ENCODE data around the gene TNFRSF19. TPM values are rescaled to one million over a fixed set of nuclear protein-coding genes. Genes with fewer than 3 reads are reported as not detected.
A peak's percentile ranks its signal among the peaks of the same experiment; 100 is the strongest.

Gene TNFRSF19
- total and polyA plus RNA-seq, 2 of the 4 experiments (the other 2 are of a cell fraction) = 18.6 to 26.3 TPM

GRCh38 chr13:23574421-23575145 is 4.4 kb downstream of the TNFRSF19 start:
- no TSS peak for BruUV-seq (replicated peaks)
- peaks cover 4% of the 10 kb centered on the region; the same call in 1 of the 2 replicates for H3K9me1 ChIP-seq (ENCODE audit: insufficient read depth, low read length)
- no peak overlapping the region for H3K14ac ChIP-seq (replicated peaks; ENCODE audit: low read depth, low read length)
- H3K27ac ChIP-seq (ENCODE audit: insufficient read depth, low read length) = no peak overlapping the region
- H3K56ac ChIP-seq (ENCODE audit: extremely low read depth, insufficient read depth, low read length) = no peak overlapping the region
- H3K36me3 ChIP-seq (ENCODE audit: control insufficient read depth, insufficient read depth, low read length) = peaks cover 9% of the 10 kb centered on the region
- no peak overlapping the region for H3K4ac ChIP-seq (ENCODE audit: low read depth, low read length)
- H4K5ac ChIP-seq (ENCODE audit: low read depth, low read length) = no peak overlapping the region; the same call in 1 of the 2 replicates
- no peaks in the 10 kb centered on the region for H3K27me3 ChIP-seq (ENCODE audit: control insufficient read depth, insufficient read depth, low read length)
- H4K8ac ChIP-seq (ENCODE audit: low read depth in 2 of 2, low read length in 2 of 2) = no peak overlapping the region
- peak overlapping the region; percentile 45; the same call in 1 of the 2 replicates for H2AK5ac ChIP-seq (ENCODE audit: low read depth, low read length)
- H2AFZ ChIP-seq (replicated peaks; ENCODE audit: low read length, poor library complexity) = no peak overlapping the region
- H4K20me1 ChIP-seq (ENCODE audit: insufficient read depth, low read length) = no peaks in the 10 kb centered on the region
- no peak overlapping the region for H3K23ac ChIP-seq (ENCODE audit: low read depth, low read length)
- no peak for ATAC-seq (ENCODE audit: low read depth)
- no peak overlapping the region for H2AK9ac ChIP-seq (replicated peaks; ENCODE audit: low read depth, low read length, poor library complexity)
- in situ Hi-C loops (cut with MboI; ENCODE audit: low sequenced_read_pairs) (loop anchor here (5.0 kb wide), 1 partner anchor 107 kb away; no protein-coding TSS in a partner anchor), dilution Hi-C loops (cut with HindIII; ENCODE audit: low sequenced_read_pairs, unreplicated experiment) (no loop called here), intact Hi-C loops (cut with micrococcal nuclease) (loop anchor here (5.0 to 10.0 kb wide), 3 partner anchors 133 to 200 kb away; no protein-coding TSS in a partner anchor)
- no peaks in the 10 kb centered on the region for H3K9me3 ChIP-seq (ENCODE audit: control insufficient read depth, insufficient read depth, low read length)
- H3K4me1 ChIP-seq (ENCODE audit: control insufficient read depth, insufficient read depth, low read length) = peaks cover 4% of the 10 kb centered on the region
- no peak for TF ChIP-seq RCOR1 (IDR thresholded peaks at IDR 0.05; ENCODE audit: insufficient replicate concordance, low read length)
- no peak for TF ChIP-seq CTCF (conservative IDR thresholded peaks at IDR 0.05; ENCODE audit: low read depth, low read length)
- no peak overlapping the region for H4K91ac ChIP-seq (ENCODE audit: insufficient read depth, low read depth, low read length)
- peak overlapping the region; percentile 27; the same call in 1 of the 3 replicates for H2BK15ac ChIP-seq (ENCODE audit: low read depth, low read length)
- peak overlapping the region; percentile 3; the same call in 1 of the 2 replicates for H3K18ac ChIP-seq (ENCODE audit: low read depth, low read length)
- no peak overlapping the region for H2BK120ac ChIP-seq (ENCODE audit: low read depth, low read length)
- H3K79me1 ChIP-seq (ENCODE audit: low read depth in 1 of 2, low read length in 2 of 2) = peaks cover 5 to 15% of the 10 kb centered on the region in 2 experiments; a peak in 2 of 4 replicates
- H3K4me2 ChIP-seq (ENCODE audit: low read depth, low read length) = no peak overlapping the region
- no peak for DNase-seq
- H2BK5ac ChIP-seq (ENCODE audit: low read depth, low read length, poor library complexity, severe bottlenecking) = no peak overlapping the region
- CTCF ChIA-PET = no interaction called here
- H3K9ac ChIP-seq (ENCODE audit: low read depth, low read length) = no peak overlapping the region
- H2BK20ac ChIP-seq (ENCODE audit: low read depth, low read length) = no peak overlapping the region; the same call in 1 of the 2 replicates
- POLR2A ChIA-PET (ENCODE audit: unreplicated experiment) = no interaction called here
- 86% methylated on average over 1 of the region's 3 CpGs; no CpG with 5 or more reads in 1 of the 2 experiments for WGBS, 2 experiments (ENCODE audit: extremely low coverage in 2 of 2, insufficient read length in 1 of 2)
- H3K4me3 ChIP-seq (ENCODE audit: insufficient read depth, low read depth, low read length) = no peak overlapping the region

All from IMR-90 (cell line).